HEK293 (cell line): Measurements from ENCODE around the gene HERC4.
A peak's percentile ranks its signal among the peaks of the same experiment; 100 is the strongest.

Experiments
- CTCF ChIA-PET: fragments of 350-600 bp; formaldehyde crosslinking; extraction: SDS; loops from one replicate; lab custom pipeline; 2021; ENCODE audit warnings: antibody characterized with exemption; lab: Yijun Ruan, JAX
- POLR2A ChIA-PET: fragments of 300-600 bp; formaldehyde crosslinking; extraction: SDS; loops from one replicate; lab custom pipeline; 2020; ENCODE audit warnings: antibody characterized with exemption, inconsistent platforms; lab: Yijun Ruan, JAX
- H3K27ac ChIP-seq: fragments of 200-500 bp; sonication (Bioruptor generic); 2 replicates; pipeline ENCODE4 v1.5.1; 2014; ENCODE audit warnings: low read depth, low read length, control low read depth, inconsistent platforms; ENCODE audit errors: extremely low read depth
- H3K36me3 ChIP-seq, 2 experiments: fragments of 200-500 bp in 1 of 2; sonication (Bioruptor generic) in 1 of 2; 1 replicate in 1 of 2; 2 replicates in 1 of 2; pipeline ENCODE4 v1.5.1; 2014 to 2017; ENCODE audit warnings: inconsistent platforms in 2 of 2, low read length in 2 of 2; ENCODE audit not compliant: control insufficient read depth in 2 of 2, insufficient read depth in 1 of 2
- H3K4me1 ChIP-seq: fragments of 200-500 bp; sonication (Bioruptor generic); 2 replicates; pipeline ENCODE4 v1.5.1; 2014; ENCODE audit warnings: mild to moderate bottlenecking, low read length, inconsistent platforms; ENCODE audit not compliant: control insufficient read depth, insufficient read depth
- H3K4me3 ChIP-seq: 2 replicates; pipeline ENCODE4 v1.5.1; 2011; ENCODE audit warnings: low read depth, mild to moderate bottlenecking, control low read depth, low read length, moderate library complexity
- H3K9me3 ChIP-seq: fragments of 200-500 bp; sonication (Bioruptor generic); 2 replicates; pipeline ENCODE4 v1.5.1; 2014; ENCODE audit warnings: low read depth, low read length, inconsistent platforms; ENCODE audit not compliant: control insufficient read depth, insufficient read depth
- CTCF ChIP-seq: fragments of 450-650 bp; formaldehyde crosslinking; IDR thresholded peaks from 2 replicates; pipeline ENCODE4 v1.5.1; 2016; ENCODE audit warnings: missing biosample characterization, missing genetic modification characterization
- HOXA7 ChIP-seq: sonication (generic); formaldehyde crosslinking; IDR thresholded peaks from 2 replicates; pipeline ENCODE4 v1.8.1; 2022; ENCODE audit warnings: missing genetic modification reagents, borderline replicate concordance
- PATZ1 ChIP-seq: fragments of 450-650 bp; formaldehyde crosslinking; IDR thresholded peaks from 2 replicates; pipeline ENCODE4 v1.5.1; 2016; ENCODE audit warnings: missing biosample characterization, missing genetic modification characterization
- PRDM1 ChIP-seq: fragments of 450-650 bp; formaldehyde crosslinking; IDR thresholded peaks from 2 replicates; pipeline ENCODE4; 2016; ENCODE audit warnings: missing biosample characterization, missing genetic modification characterization
- PRDM2 ChIP-seq: fragments of 450-650 bp; formaldehyde crosslinking; IDR thresholded peaks from 2 replicates; pipeline ENCODE4 v1.5.1; 2016; ENCODE audit warnings: missing biosample characterization, missing genetic modification characterization, borderline replicate concordance
- SCRT2 ChIP-seq: fragments of 450-650 bp; formaldehyde crosslinking; IDR thresholded peaks from 2 replicates; pipeline ENCODE4 v1.5.1; 2016; ENCODE audit warnings: missing biosample characterization, missing genetic modification characterization
- SETDB1 ChIP-seq: IDR thresholded peaks from one replicate; pipeline ENCODE4 v1.6.1; 2017; ENCODE audit warnings: mild to moderate bottlenecking, low read length, moderate library complexity, mixed read lengths; ENCODE audit not compliant: insufficient read length
- TCF7L2 ChIP-seq: IDR thresholded peaks from 2 replicates; pipeline ENCODE4 v1.6.1; 2011; ENCODE audit warnings: low read depth, mild to moderate bottlenecking, inconsistent platforms, low read length, moderate library complexity, borderline replicate concordance
- TRIM28 ChIP-seq: IDR thresholded peaks from 2 replicates; pipeline ENCODE4 v1.6.1; 2011; ENCODE audit warnings: low read length, control low read depth, borderline replicate concordance
- ZBTB7A ChIP-seq: fragments of 450-650 bp; formaldehyde crosslinking; IDR thresholded peaks from 2 replicates; pipeline ENCODE4 v1.5.1; 2016; ENCODE audit warnings: low read depth, missing biosample characterization, missing genetic modification characterization
- ZNF121 ChIP-seq: fragments of 450-650 bp; formaldehyde crosslinking; IDR thresholded peaks from 2 replicates; pipeline ENCODE4 v1.5.1; 2016; ENCODE audit warnings: missing biosample characterization, missing genetic modification characterization
- ZNF24 ChIP-seq: fragments of 450-650 bp; formaldehyde crosslinking; IDR thresholded peaks from 2 replicates; pipeline ENCODE4 v1.5.1; 2016; ENCODE audit warnings: missing biosample characterization, missing genetic modification characterization
- ZNF26 ChIP-seq: fragments of 450-650 bp; formaldehyde crosslinking; IDR thresholded peaks from 2 replicates; pipeline ENCODE4 v1.5.1; 2016; ENCODE audit warnings: missing biosample characterization, missing genetic modification characterization
- ZNF501 ChIP-seq: fragments of 450-650 bp; formaldehyde crosslinking; IDR thresholded peaks from 2 replicates; pipeline ENCODE4 v1.5.1; 2016; ENCODE audit warnings: missing biosample characterization, missing genetic modification characterization
- ZNF580 ChIP-seq: fragments of 450-650 bp; formaldehyde crosslinking; IDR thresholded peaks from 2 replicates; pipeline ENCODE4 v1.5.1; 2016; ENCODE audit warnings: missing biosample characterization, missing genetic modification characterization
- ZNF704 ChIP-seq: fragments of 450-650 bp; formaldehyde crosslinking; IDR thresholded peaks from 2 replicates; pipeline ENCODE4 v1.5.1; 2016; ENCODE audit warnings: missing biosample characterization, missing genetic modification characterization
- ZNF791 ChIP-seq: fragments of 450-650 bp; formaldehyde crosslinking; IDR thresholded peaks from 2 replicates; pipeline ENCODE4 v1.5.1; 2016; ENCODE audit warnings: missing biosample characterization, missing genetic modification characterization

HERC4 gene

GRCh38 chr10:68049289-68050078 is 25.6 kb downstream of the HERC4 start (continued):
- no peak for TF ChIP-seq ZNF791 (tag by site-specific recombination)
- TF ChIP-seq ZNF24 (tag by site-specific recombination) = no peak
- TF ChIP-seq, all 188 proteins: peak for 3

GRCh38 chr10:68047554-68048327 is 27.3 kb downstream of the HERC4 start:
- Histone ChIP-seq H3K4me1 (peaks cover 6% of the 10 kb centered on the region), H3K4me3 (no peak overlapping the region)
- peak; percentile 58; the same call in 1 of the 2 replicates for TF ChIP-seq TRIM28
- peak; percentile 79 for TF ChIP-seq ZNF121 (tag by site-specific recombination)
- TF ChIP-seq SETDB1 = peak; percentile 46
- TF ChIP-seq PRDM1 (tag by site-specific recombination) = no peak
- 0 out of 2 replicates have a peak, but pooled peaks have one; percentile 21 for TF ChIP-seq SCRT2 (tag by site-specific recombination)
- TF ChIP-seq, all 188 proteins: peak for 4
- H3K27ac ChIP-seq = no peak overlapping the region
- CTCF ChIA-PET = interaction anchor here (0.7 kb wide), 1 partner anchor 329 kb away, joined by 5 read pairs; no protein-coding TSS in a partner anchor
- H3K36me3 ChIP-seq = peaks cover 0 to 3% of the 10 kb centered on the region in 2 experiments; a peak in 1 of 3 replicates
- H3K9me3 ChIP-seq = no peaks in the 10 kb centered on the region
- POLR2A ChIA-PET = no interaction called here

GRCh38 chr10:68047122-68047521 is 28.0 kb downstream of the HERC4 start:
- no peaks in the 10 kb centered on the region for H3K9me3 ChIP-seq
- peaks cover 0 to 3% of the 10 kb centered on the region in 2 experiments; a peak in 1 of 3 replicates for H3K36me3 ChIP-seq
- POLR2A ChIA-PET = no interaction called here
- no peak overlapping the region for H3K4me3 ChIP-seq
- no peak overlapping the region for H3K27ac ChIP-seq
- CTCF ChIA-PET = interaction anchor here (0.6 to 0.7 kb wide), 3 partner anchors 15 to 520 kb away, joined by 3 to 5 read pairs (median 3); no protein-coding TSS in a partner anchor
- peaks cover 6% of the 10 kb centered on the region for H3K4me1 ChIP-seq
- no peak for TF ChIP-seq CTCF (tag by site-specific recombination)
- TF ChIP-seq ZNF501 (tag by site-specific recombination) = no peak
- TF ChIP-seq PRDM2 (tag by site-specific recombination) = no peak
- TF ChIP-seq PATZ1 (tag by site-specific recombination) = no peak
- TF ChIP-seq ZNF580 = no peak
- no peak for TF ChIP-seq ZNF704 (tag by site-specific recombination)
- no peak for TF ChIP-seq HOXA7 (CRISPR knock-in tag)
- TF ChIP-seq ZBTB7A (tag by site-specific recombination) = no peak
- no peak for TF ChIP-seq TCF7L2
- TF ChIP-seq ZNF26 (tag by site-specific recombination) = no peak
